Omental fat pad (tissue), 4 donors: Measurements from ENCODE around the gene OR5M8. TPM values are rescaled to one million over a fixed set of nuclear protein-coding genes. Genes with fewer than 3 reads are reported as not detected.

Experiments used
- ATAC-seq: fragments of 150-250 bp; one replicate; pipeline ENCODE4 v1.9.1; 2016; ENCODE audit warnings: mild to moderate bottlenecking, moderate library complexity; ENCODE audit not compliant: low FRiP score
- DNase-seq: peaks from one replicate; pipeline ENCODE4 v3.0.0-alpha.2; 2019; ENCODE audit warnings: low spot score
- total RNA-seq, 4 donors: library from RNA; depleted of rRNA; stranded (reverse); fragments of >200 nt; gene quantifications; one replicate each; pipeline ENCODE4 v1.1.0, GENCODE V29; 2016
- TF ChIP-seq, protein P1 (sequence below), 3 donors: fragments of 450-650 bp; IDR thresholded peaks; one replicate each; pipeline ENCODE4 v1.5.1; 2016 to 2017; ENCODE audit warnings: antibody characterized with exemption in 3 of 3, mild to moderate bottlenecking in 3 of 3, moderate library complexity in 2 of 3

OR5M8 gene
- total RNA-seq, result not detected

DNA sequence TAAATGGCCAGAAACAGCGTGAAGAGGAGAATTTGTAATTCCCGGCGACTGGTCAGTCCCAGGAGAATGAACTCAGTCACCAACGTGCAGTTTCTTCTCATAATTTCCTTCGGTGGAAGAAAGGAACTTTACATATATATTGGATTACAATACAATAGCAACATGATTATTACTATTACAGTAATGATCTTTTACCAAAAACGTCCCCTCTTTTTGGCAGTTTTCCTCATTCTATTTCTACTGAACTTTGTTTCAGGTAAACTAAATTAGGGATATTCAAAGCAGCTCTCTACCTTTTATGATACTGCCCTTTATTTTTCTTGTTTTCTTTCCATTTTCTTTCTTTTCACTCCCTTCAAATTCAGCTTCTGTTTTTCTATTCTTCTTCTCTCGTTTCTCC is at the start of gene OR5M8:
Gene OR5M8 (minus strand): TSS at position 101 of the 400 bp plus-strand sequence. CDS start 0 bp downstream, at position 101.
- DNase-seq, result no peak
- TF ChIP-seq, protein P1, sequence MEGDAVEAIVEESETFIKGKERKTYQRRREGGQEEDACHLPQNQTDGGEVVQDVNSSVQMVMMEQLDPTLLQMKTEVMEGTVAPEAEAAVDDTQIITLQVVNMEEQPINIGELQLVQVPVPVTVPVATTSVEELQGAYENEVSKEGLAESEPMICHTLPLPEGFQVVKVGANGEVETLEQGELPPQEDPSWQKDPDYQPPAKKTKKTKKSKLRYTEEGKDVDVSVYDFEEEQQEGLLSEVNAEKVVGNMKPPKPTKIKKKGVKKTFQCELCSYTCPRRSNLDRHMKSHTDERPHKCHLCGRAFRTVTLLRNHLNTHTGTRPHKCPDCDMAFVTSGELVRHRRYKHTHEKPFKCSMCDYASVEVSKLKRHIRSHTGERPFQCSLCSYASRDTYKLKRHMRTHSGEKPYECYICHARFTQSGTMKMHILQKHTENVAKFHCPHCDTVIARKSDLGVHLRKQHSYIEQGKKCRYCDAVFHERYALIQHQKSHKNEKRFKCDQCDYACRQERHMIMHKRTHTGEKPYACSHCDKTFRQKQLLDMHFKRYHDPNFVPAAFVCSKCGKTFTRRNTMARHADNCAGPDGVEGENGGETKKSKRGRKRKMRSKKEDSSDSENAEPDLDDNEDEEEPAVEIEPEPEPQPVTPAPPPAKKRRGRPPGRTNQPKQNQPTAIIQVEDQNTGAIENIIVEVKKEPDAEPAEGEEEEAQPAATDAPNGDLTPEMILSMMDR (IDR thresholded peaks at IDR 0.05), result no peak
- ATAC-seq, result no peak

DNA sequence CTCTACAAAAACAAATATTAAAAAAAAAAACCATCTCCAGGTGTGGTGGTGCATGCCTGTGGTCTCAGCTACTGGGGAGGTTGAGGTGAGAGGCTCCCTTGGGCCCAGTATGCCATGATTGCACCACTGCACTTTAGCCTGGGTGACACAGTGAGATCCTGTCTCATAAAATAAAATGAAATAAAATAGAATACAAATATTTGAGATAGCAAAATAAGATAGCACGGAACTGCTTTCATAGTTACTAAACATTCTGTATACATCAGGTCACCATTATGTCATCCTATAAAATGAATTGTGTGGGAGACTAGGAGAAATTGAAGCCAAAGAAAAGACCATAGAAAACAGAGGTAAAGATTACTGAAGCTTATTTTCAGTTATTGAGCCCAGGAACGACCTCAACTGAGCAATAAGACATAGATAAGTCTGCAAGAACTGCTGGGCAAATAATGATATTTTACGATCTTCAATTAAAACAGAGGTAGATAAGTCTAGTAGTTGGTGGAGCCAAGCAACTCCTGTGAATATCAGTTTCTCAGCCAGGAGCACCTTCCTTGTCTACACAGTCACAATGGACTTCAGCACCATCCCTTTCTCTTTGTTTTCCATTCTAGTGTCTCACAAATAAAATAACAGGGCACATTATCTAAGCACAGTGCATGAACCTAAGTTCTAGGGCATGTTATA is 42.0 kb upstream of the OR5M8 start:
- TF ChIP-seq, protein P1 (IDR thresholded peaks at IDR 0.05), result no peak
- DNase-seq, result no peak
- no peak for ATAC-seq

- ATAC-seq, result no peak
- TF ChIP-seq, protein P1 (IDR thresholded peaks at IDR 0.05), result no peak
- DNase-seq, result no peak
Measured at GRCh38 chr11:56531856-56532255, 40.7 kb upstream of the OR5M8 start.

DNA sequence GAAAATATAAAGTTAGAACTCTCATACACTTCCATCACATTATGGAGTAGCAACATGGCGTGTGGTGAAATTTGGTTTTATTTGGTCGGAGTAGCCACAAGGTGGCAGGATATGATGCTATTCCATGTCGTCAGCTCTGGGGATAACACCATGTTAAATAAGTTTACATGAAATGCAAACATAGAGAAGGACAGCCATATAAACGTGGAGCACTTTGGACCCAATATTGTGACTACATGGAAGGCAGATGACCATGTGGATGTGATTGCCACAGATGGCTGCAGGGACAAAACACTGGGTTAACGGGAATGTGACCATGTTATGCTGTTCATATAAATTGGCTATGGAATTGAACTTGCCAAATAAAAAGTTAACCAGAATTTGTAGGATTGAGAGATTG is 30.8 kb upstream of the OR5M8 start:
- TF ChIP-seq, protein P1 (IDR thresholded peaks at IDR 0.05), result no peak
- ATAC-seq (no peak), DNase-seq (no peak)

GRCh38 chr11:56513280-56513679 is 22.1 kb upstream of the OR5M8 start:
- TF ChIP-seq, protein P1 (IDR thresholded peaks at IDR 0.05), result no peak
- ATAC-seq, result no peak
- no peak for DNase-seq

DNA sequence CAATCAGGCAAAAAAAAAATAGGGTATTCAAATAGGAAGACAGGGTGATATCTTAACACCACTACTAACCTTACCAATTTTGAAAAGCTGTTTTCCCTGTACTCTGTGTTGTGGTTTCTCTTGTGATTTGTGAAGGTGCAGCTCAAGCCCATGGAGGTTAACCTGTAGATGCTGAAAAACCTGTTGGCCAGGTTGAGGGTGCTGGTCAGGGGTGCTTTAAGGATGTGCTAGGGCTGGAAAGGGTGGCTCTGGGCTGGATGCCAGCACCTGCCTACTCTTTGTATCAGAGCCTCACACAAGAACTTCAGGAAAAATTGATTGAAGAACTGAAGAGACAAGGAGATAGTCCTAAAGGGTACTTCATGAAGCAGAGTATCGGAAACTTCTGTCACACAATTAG is 18.3 kb upstream of the OR5M8 start:
- TF ChIP-seq, protein P1 (IDR thresholded peaks at IDR 0.05), result no peak
- DNase-seq (no peak), ATAC-seq (no peak)

DNA sequence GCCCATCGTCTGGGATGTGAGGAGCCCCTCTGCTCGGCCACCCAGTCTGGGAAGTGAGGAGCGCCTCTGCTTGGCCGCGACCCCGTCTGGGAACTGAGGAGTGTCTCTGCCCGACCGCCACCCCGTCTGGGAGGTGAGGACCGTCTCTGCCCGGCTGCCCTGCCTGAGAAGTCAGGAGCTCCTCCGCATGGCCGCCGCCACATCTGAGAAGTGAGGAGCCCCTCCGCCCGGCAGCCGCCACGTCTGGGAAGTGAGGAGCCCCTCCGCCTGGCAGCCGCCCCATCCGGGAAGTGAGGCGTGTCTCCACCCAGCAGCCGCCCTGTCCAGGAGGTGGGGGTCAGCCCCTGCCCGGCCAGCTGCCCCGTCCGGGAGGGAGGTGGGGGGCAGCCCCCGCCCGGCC is 5.8 kb upstream of the OR5M8 start:
- DNase-seq, result no peak
- ATAC-seq, result no peak
- TF ChIP-seq, protein P1 (IDR thresholded peaks at IDR 0.05), result no peak
